VCaP (cell line): ENCODE data around the gene MYL2.

ENCODE experiments used
- H3K27ac ChIP-seq: fragments of 450-650 bp; 2 replicates; pipeline ENCODE4 v1.5.1; 2017
- TF ChIP-seq, protein P1 (sequence below): fragments of 450-650 bp; conservative IDR thresholded peaks from 2 replicates; pipeline ENCODE4 v1.5.1; 2017; ENCODE audit warnings: mild to moderate bottlenecking, moderate library complexity

MYL2 gene

DNA sequence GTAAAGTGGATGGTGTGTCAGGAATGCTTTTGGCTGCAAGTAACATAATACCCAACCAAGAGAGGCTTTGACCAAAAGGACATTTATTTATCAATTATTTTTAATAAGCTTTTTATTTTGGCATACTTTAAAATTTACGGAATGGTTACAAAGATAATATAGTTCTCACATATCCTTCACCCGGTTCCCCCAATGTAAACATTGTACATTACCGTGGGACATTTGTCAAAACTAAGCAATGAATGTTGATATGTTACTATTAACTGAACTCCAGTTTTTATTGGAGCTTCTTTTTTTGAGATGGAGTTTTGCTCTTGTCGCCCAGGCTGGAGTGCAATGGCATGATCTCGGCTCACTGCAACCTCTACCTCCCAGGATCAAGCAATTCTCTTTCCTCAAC, 50.6 kb downstream of the MYL2 start:
- no peak overlapping the region for H3K27ac ChIP-seq
- TF ChIP-seq, protein P1, sequence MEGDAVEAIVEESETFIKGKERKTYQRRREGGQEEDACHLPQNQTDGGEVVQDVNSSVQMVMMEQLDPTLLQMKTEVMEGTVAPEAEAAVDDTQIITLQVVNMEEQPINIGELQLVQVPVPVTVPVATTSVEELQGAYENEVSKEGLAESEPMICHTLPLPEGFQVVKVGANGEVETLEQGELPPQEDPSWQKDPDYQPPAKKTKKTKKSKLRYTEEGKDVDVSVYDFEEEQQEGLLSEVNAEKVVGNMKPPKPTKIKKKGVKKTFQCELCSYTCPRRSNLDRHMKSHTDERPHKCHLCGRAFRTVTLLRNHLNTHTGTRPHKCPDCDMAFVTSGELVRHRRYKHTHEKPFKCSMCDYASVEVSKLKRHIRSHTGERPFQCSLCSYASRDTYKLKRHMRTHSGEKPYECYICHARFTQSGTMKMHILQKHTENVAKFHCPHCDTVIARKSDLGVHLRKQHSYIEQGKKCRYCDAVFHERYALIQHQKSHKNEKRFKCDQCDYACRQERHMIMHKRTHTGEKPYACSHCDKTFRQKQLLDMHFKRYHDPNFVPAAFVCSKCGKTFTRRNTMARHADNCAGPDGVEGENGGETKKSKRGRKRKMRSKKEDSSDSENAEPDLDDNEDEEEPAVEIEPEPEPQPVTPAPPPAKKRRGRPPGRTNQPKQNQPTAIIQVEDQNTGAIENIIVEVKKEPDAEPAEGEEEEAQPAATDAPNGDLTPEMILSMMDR: no peak

DNA sequence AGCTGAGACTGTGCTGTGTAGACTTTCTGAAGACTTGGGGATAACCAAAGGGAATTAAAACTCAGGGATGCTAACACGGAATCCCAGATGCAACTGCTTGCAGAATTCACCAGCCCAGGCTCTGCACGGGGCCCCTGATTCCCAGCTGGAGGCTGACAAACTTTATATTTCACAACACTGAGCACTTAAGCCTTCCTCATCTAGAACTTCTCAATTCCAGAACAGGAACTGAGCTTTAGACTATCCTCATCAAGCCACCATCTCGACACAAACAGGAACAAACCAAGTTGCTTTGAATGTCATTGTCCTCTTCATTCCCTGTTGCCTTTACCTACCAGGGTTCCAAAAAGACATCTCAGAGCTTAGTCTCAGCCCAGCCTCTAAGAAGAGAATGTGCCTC, 51.4 kb downstream of the MYL2 start:
- no peak overlapping the region for H3K27ac ChIP-seq
- TF ChIP-seq, protein P1: no peak

DNA sequence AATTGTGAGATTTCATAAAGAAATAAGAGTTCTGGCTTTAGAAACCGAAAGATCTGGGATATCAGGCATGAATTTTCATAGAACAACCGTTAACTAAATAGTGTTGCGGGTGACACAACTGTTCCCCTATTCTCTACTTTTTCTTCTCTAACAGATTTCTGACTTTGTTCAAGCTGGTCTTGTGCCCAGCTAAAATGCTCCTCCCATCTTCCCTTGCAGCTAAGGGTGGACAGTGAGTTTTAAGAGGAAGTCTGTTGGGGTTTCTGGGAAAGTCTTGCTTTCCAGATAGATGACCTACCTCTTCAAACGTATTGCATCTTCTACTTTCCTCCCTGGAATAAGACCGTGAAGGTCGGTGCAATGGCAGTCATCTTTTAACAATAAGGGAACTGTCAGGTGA, 54.9 kb downstream of the MYL2 start:
- H3K27ac ChIP-seq: no peak overlapping the region
- TF ChIP-seq, protein P1: no peak

DNA sequence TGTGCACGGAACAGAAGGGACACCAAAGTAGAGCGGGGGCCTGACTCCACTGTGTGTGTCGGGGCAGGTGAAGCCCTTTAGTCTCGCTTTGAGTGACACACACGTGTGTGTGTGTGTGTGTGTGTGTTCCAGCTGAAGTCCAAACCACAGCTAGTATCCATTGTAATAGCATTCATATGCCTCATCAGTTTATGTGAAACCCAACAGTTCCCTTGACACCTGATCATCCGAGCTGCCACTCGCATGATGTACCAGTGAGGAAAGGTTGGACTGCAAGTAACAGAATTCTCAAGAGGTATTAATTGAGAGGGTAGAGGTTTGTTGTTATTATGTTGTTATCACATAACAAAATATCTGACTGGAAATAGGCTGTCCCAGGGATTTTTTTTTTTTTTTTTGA, 57.2 kb downstream of the MYL2 start:
- no peak overlapping the region for H3K27ac ChIP-seq
- TF ChIP-seq, protein P1: no peak

DNA sequence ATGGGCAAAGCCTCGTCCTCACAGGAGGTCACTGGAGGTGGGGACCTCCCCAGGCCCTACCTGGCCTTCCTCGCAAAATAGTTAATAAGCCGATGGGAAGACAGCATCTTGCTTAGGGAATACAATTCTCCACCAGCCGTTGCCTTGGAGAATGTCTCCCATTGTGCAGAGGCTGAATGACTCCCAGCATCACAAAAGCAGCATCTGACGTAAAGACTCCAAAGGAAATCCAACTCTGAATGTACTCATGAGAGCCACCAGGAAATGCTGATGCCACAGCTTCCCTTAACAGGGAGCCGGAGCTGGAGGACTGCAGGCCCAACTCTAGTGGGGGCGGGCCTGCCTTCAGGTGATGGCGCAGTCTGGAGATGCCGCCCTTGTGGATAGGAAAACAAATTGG, 58.0 kb downstream of the MYL2 start:
- H3K27ac ChIP-seq: no peak overlapping the region
- TF ChIP-seq, protein P1: no peak

DNA sequence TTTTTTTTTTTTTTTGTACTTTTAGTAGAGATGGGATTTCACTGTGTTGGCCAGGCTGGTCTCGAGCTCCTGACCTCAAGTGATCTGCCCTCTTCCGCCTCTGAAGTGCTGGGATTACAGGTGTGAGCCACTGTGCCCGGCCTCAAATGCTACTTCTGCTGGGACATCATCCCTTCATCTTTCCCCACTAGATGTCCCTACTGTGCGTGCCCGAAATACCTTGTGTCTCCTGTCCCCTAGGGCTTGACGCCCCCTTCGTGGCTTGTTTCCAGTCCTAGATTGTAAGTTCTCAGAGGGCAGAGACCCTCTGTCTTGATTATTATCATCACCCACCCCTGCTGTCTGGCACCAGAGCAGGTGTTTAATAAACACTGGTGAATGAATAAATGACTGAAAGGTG, 58.6 kb downstream of the MYL2 start:
- H3K27ac ChIP-seq: no peak overlapping the region
- TF ChIP-seq, protein P1: no peak
